Activated CD8-positive, alpha-beta memory T cell treated with anti-CD3 and anti-CD28 coated beads, Interleukin-2, amount 10 ng/mL, durations not matched to agents 7 days and 5 days (primary cell): Measurements from ENCODE around the gene MBOAT1. TPM values are rescaled to one million over a fixed set of nuclear protein-coding genes. Genes with fewer than 3 reads are reported as not detected.

Experiments used
- ATAC-seq: fragments of 150-1000 bp; cut with Tn5 transposase; one replicate; pipeline ENCODE4 v1.10.0; 2021; ENCODE audit warnings: moderate library complexity
- CTCF ChIA-PET: fragments of 350-600 bp; sonication (Branson Sonifier 250); formaldehyde crosslinking; loops from one replicate; lab custom pipeline; 2021; ENCODE audit warnings: antibody characterized with exemption; lab: Charles Lee
- DNase-seq: peaks from one replicate; pipeline ENCODE4 v3.0.0-alpha.2; 2020
- H3K27ac Mint-ChIP-seq: one replicate; pipeline ENCODE4 v1.8.0; 2021; ENCODE audit warnings: mild to moderate bottlenecking, mixed read lengths
- H3K27me3 Mint-ChIP-seq: one replicate; pipeline ENCODE4 v1.8.0; 2021; ENCODE audit warnings: mixed read lengths
- H3K36me3 Mint-ChIP-seq: one replicate; pipeline ENCODE4 v1.8.0; 2021; ENCODE audit warnings: mild to moderate bottlenecking, mixed read lengths
- H3K4me1 Mint-ChIP-seq: one replicate; pipeline ENCODE4 v1.8.0; 2021; ENCODE audit warnings: mixed read lengths
- H3K4me3 Mint-ChIP-seq: one replicate; pipeline ENCODE4 v1.8.0; 2021; ENCODE audit warnings: mild to moderate bottlenecking, moderate library complexity, mixed read lengths
- H3K9me3 Mint-ChIP-seq: one replicate; pipeline ENCODE4 v1.8.0; 2022; ENCODE audit warnings: low read depth, mixed read lengths
- total RNA-seq, 2 experiments: library from RNA; stranded (reverse); gene quantifications; one replicate each; pipeline ENCODE4 v1.2.3, GENCODE V29; 2021

Gene MBOAT1
- total RNA-seq, 2 experiments from 2014 or later: 17.7 to 22.6 TPM

DNA sequence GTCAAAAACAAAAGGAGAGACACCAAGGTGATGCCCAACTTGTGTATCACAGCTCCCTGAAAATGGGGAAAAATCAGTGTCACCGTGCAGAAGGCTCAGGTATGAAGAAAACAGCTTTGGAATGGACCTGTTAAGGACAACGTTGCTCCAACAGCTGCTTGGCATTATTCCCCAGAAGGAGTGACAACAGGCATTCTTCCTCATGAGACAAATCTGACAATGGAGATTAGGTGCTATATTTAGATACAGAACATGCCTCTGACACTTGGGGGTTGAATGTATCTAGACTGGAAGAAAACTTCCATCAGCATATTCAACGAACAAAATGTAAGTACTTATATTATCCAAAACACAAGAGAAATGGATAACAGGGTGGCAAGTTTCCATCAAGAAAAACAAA is 87.7 kb downstream of the MBOAT1 start:
- no peak for DNase-seq
- Mint-ChIP-seq H3K9me3 (no peaks in the 10 kb centered on the region), H3K4me3 (no peak overlapping the region), H3K36me3 (peaks cover 1% of the 10 kb centered on the region), H3K4me1 (peaks cover 5% of the 10 kb centered on the region), H3K27me3 (no peaks in the 10 kb centered on the region), H3K27ac (no peak overlapping the region)
- no peak for ATAC-seq
- CTCF ChIA-PET: interaction anchor here (0.8 to 1.4 kb wide), 3 partner anchors 18 to 166 kb away, joined by 3 to 5 read pairs (median 3); no protein-coding TSS in a partner anchor

- H3K36me3 Mint-ChIP-seq: peaks cover 1% of the 10 kb centered on the region
- no peaks in the 10 kb centered on the region for H3K27me3 Mint-ChIP-seq
- ATAC-seq: no peak
Observed at GRCh38 chr6:20119485-20119884, 92.8 kb downstream of the MBOAT1 start.

DNA sequence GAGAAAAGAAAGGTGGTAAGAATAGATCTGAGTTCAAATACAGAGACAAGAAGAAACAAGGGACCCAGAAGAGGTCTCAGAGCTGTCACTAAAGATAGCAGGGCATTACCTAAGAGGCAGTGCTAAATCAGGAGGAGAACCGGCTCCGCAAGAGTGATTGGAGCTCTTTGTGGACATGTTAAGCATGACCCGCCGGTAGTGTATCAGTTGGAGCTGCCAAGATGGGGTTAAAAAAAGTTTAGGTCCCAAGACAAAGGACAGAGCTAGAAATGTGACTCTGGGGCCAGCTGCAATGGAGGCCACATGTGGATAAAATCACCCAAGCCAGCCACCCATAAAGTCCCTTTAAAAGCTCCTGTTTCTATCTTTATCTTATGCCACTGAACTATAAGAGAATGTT is 93.4 kb downstream of the MBOAT1 start:
- CTCF ChIA-PET: interaction anchor here (1.6 to 2.0 kb wide), 2 partner anchors 8 to 10 kb away, joined by 6 to 7 read pairs; no protein-coding TSS in a partner anchor

More at GRCh38 chr6:20119485-20119884, 92.8 kb downstream of the MBOAT1 start:
- Mint-ChIP-seq H3K9me3 (no peaks in the 10 kb centered on the region), H3K4me1 (no peaks in the 10 kb centered on the region), H3K4me3 (no peak overlapping the region), H3K27ac (no peak overlapping the region)
- CTCF ChIA-PET: interaction anchor here (2.0 kb wide), 1 partner anchor 10 kb away, joined by 6 read pairs; no protein-coding TSS in a partner anchor
- DNase-seq: no peak

GRCh38 chr6:20117474-20117873 is 94.8 kb downstream of the MBOAT1 start:
- DNase-seq (no peak), ATAC-seq (no peak)
- no peak overlapping the region for H3K4me3 Mint-ChIP-seq
- peaks cover 3% of the 10 kb centered on the region for H3K4me1 Mint-ChIP-seq
- no peak overlapping the region for H3K27ac Mint-ChIP-seq
- no peaks in the 10 kb centered on the region for H3K27me3 Mint-ChIP-seq
- H3K9me3 Mint-ChIP-seq: no peaks in the 10 kb centered on the region
- CTCF ChIA-PET: interaction anchor here (1.5 to 2.0 kb wide), 3 partner anchors 8 to 9 kb away, joined by 5 to 7 read pairs (median 6); no protein-coding TSS in a partner anchor
- H3K36me3 Mint-ChIP-seq: peaks cover under 1% of the 10 kb centered on the region

More for the DNA sequence above, 93.4 kb downstream of the MBOAT1 start:
- peaks cover 1% of the 10 kb centered on the region for H3K36me3 Mint-ChIP-seq
- H3K9me3 Mint-ChIP-seq: no peaks in the 10 kb centered on the region
- no peak overlapping the region for H3K27ac Mint-ChIP-seq
- no peak overlapping the region for H3K4me3 Mint-ChIP-seq
- H3K4me1 Mint-ChIP-seq: no peaks in the 10 kb centered on the region
- DNase-seq (no peak), ATAC-seq (no peak)
- no peaks in the 10 kb centered on the region for H3K27me3 Mint-ChIP-seq

DNA sequence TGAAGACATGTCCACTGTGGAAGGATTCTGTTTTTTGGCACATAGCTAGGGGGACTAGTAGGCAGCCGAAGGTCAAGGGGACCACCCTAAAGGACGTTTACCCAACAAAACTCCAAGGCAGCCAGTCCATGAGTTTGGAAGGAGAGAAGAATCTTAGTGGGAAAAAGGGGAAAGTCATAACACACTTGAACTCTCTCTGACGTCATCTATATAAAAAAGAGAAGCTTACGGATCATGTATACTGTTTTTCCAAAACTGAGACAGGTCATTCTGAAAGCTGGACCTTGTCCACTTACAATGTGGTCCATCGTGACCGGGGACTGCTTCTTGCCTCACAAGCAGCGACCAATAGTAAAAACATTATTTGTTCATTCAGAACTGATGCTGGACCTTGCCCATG is 95.5 kb downstream of the MBOAT1 start:
- peaks cover 10% of the 10 kb centered on the region for H3K4me1 Mint-ChIP-seq
- CTCF ChIA-PET: interaction anchor here (1.5 kb wide), 1 partner anchor 10 kb away, joined by 5 read pairs; no protein-coding TSS in a partner anchor
- no peak overlapping the region for H3K4me3 Mint-ChIP-seq
- H3K27ac Mint-ChIP-seq: no peak overlapping the region
- ATAC-seq (no peak), DNase-seq (no peak)
- peaks cover 1% of the 10 kb centered on the region for H3K36me3 Mint-ChIP-seq
- no peaks in the 10 kb centered on the region for H3K27me3 Mint-ChIP-seq
- H3K9me3 Mint-ChIP-seq: no peaks in the 10 kb centered on the region

DNA sequence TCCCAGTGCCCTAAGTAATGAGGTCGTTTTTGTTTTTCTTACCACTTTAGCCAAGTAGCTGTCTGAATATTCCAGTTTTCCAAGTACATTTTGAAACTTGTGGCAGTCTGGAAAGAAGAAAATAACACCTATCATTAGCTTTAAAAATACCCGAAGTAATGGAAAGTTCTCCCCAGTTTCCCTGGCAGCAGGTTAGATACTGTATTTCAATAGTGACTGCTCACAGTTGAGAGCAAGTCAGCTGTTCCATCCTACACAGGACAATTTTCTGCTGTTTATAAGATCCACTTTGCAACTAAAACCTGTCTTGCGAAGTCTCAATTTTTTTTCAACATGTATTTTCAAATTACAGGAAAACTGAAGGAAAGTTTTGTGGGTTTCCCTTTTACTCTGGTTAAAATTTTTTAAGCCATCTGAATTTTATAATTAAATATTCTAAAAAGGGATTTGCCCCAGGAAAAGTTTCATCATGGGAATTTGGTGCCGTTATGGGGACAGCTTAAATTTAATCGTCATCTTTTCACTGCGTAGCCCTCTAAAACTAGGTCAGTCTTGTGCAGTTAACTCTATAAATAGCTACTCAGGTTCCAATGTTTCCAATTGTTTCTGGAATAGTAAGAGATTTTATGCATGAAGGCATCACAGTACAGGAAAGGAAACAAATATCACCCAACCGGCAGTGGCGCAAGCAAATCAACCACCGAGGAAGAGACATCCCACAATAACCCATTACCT is 96.9 kb downstream of the MBOAT1 start:
- DNase-seq: no peak
- CTCF ChIA-PET: interaction anchor here (1.0 to 2.0 kb wide), 2 partner anchors 8 to 11 kb away, joined by 3 to 9 read pairs; no protein-coding TSS in a partner anchor
- ATAC-seq: no peak
- no peaks in the 10 kb centered on the region for H3K9me3 Mint-ChIP-seq
- H3K36me3 Mint-ChIP-seq: peaks cover 2% of the 10 kb centered on the region
- no peak overlapping the region for H3K4me3 Mint-ChIP-seq
- no peak overlapping the region for H3K27ac Mint-ChIP-seq
- H3K27me3 Mint-ChIP-seq: no peaks in the 10 kb centered on the region
- peaks cover 10% of the 10 kb centered on the region for H3K4me1 Mint-ChIP-seq

GRCh38 chr6:20113649-20114224 is 98.5 kb downstream of the MBOAT1 start:
- no peak for DNase-seq
- Mint-ChIP-seq H3K9me3 (no peaks in the 10 kb centered on the region), H3K27ac (no peak overlapping the region), H3K36me3 (peaks cover 8% of the 10 kb centered on the region), H3K4me3 (no peak overlapping the region), H3K27me3 (no peaks in the 10 kb centered on the region), H3K4me1 (peaks cover 10% of the 10 kb centered on the region)
- ATAC-seq: no peak
- CTCF ChIA-PET: interaction anchor here (2.0 kb wide), 1 partner anchor 13 kb away, joined by 9 read pairs; no protein-coding TSS in a partner anchor

GRCh38 chr6:20112841-20113240 is 99.4 kb downstream of the MBOAT1 start:
- CTCF ChIA-PET: no interaction called here

DNA sequence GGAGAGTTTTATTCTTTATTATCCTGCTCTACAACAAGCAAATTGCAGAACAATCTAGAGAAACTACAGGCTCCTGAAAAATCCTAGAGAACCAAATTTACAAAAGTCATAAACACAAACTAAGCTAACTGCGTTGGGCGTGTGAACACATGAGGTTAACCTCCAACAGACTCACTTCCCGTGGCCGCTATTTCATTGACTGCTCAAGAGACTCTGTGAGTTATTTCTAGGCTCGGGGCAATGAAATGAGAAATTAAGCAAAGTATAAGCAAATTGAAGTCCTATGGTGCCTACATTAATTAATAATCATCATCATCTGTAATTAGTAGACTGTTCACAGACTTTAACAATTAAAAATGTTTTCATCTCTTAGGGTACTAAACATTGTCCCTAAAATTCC is 100.0 kb downstream of the MBOAT1 start:
- CTCF ChIA-PET: no interaction called here
- H3K9me3 Mint-ChIP-seq: no peaks in the 10 kb centered on the region
- no peak for ATAC-seq
- no peak for DNase-seq
- H3K4me3 Mint-ChIP-seq: no peak overlapping the region
- H3K4me1 Mint-ChIP-seq: peaks cover 10% of the 10 kb centered on the region
- no peaks in the 10 kb centered on the region for H3K27me3 Mint-ChIP-seq
- H3K36me3 Mint-ChIP-seq: peaks cover 8% of the 10 kb centered on the region
- H3K27ac Mint-ChIP-seq: no peak overlapping the region

More at GRCh38 chr6:20112841-20113240, 99.4 kb downstream of the MBOAT1 start:
- Mint-ChIP-seq H3K9me3 (no peaks in the 10 kb centered on the region), H3K36me3 (peaks cover 8% of the 10 kb centered on the region), H3K27ac (no peak overlapping the region), H3K27me3 (no peaks in the 10 kb centered on the region), H3K4me3 (no peak overlapping the region), H3K4me1 (peaks cover 10% of the 10 kb centered on the region)
- DNase-seq (no peak), ATAC-seq (no peak)

DNA sequence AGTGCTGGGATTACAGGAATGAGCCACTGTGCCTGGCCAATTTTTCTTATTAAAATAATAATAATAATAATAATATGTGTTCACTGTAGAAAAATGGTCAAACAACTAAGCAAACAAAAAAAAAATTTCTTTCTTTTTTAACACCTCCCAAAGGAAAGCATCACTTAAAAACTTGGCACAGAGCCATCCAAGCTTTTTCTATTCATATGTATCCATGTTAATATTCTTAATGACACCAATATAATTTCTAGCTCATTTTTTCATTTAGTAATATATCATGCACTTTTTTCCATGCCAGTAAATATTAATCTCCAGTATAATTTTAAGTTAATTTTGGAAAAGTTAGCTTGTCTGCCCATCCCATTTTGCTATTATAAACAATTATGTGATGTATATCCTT is 101.8 kb downstream of the MBOAT1 start:
- Mint-ChIP-seq H3K4me3 (no peak overlapping the region), H3K4me1 (peaks cover 10% of the 10 kb centered on the region), H3K27ac (no peak overlapping the region), H3K27me3 (no peaks in the 10 kb centered on the region), H3K9me3 (no peaks in the 10 kb centered on the region), H3K36me3 (peaks cover 10% of the 10 kb centered on the region)
- DNase-seq (no peak), ATAC-seq (no peak)
- CTCF ChIA-PET: interaction anchor here (1.0 to 2.6 kb wide), 2 partner anchors 8 to 16 kb away, joined by 4 to 6 read pairs; no protein-coding TSS in a partner anchor

DNA sequence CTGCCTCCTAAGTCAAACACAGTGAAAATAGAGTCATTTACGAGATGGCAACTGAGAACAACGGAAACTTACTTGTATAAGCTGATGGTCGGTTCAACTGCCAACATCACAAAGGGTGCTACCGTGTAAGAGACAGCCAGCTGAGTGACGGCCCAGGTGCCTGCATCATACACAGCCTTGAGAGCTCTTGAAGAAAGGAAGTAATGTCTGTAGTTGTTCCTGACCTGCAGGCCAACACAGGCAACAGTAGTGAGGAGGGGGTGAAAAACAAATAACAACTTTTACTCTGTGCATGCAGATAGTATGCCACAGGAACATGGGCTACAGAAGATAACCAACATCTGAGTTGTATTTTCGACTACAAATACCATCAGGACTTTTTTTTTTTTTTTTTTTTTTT is 102.7 kb downstream of the MBOAT1 start:
- Mint-ChIP-seq H3K4me3 (no peak overlapping the region), H3K4me1 (peaks cover 10% of the 10 kb centered on the region), H3K27me3 (no peaks in the 10 kb centered on the region), H3K36me3 (peaks cover 10% of the 10 kb centered on the region), H3K9me3 (no peaks in the 10 kb centered on the region), H3K27ac (no peak overlapping the region)
- CTCF ChIA-PET: interaction anchor here (0.6 to 2.6 kb wide), 3 partner anchors 9 to 418 kb away, joined by 3 to 6 read pairs (median 4); no protein-coding TSS in a partner anchor
- DNase-seq: no peak
- no peak for ATAC-seq

GRCh38 chr6:20105838-20106237 is 106.4 kb downstream of the MBOAT1 start:
- no peak overlapping the region for H3K4me3 Mint-ChIP-seq
- no peaks in the 10 kb centered on the region for H3K27me3 Mint-ChIP-seq
- H3K27ac Mint-ChIP-seq: no peak overlapping the region
- CTCF ChIA-PET: interaction anchor here (1.3 to 1.9 kb wide), 2 partner anchors 19 to 21 kb away, joined by 5 to 11 read pairs; no protein-coding TSS in a partner anchor
- no peaks in the 10 kb centered on the region for H3K9me3 Mint-ChIP-seq
- ATAC-seq: no peak
- no peaks in the 10 kb centered on the region for H3K4me1 Mint-ChIP-seq
- DNase-seq: no peak
- H3K36me3 Mint-ChIP-seq: peaks cover 13% of the 10 kb centered on the region

- no peak for ATAC-seq
- Mint-ChIP-seq H3K4me1 (no peaks in the 10 kb centered on the region), H3K27me3 (no peaks in the 10 kb centered on the region)
Observed at GRCh38 chr6:20104696-20105095, 107.6 kb downstream of the MBOAT1 start.

More at GRCh38 chr6:20104696-20105095, 107.6 kb downstream of the MBOAT1 start:
- no peak for DNase-seq
- no peak overlapping the region for H3K27ac Mint-ChIP-seq
- H3K4me3 Mint-ChIP-seq: no peak overlapping the region
- H3K36me3 Mint-ChIP-seq: peaks cover 13% of the 10 kb centered on the region
- CTCF ChIA-PET: interaction anchor here (1.8 kb wide), 1 partner anchor 22 kb away, joined by 7 read pairs; no protein-coding TSS in a partner anchor
- no peaks in the 10 kb centered on the region for H3K9me3 Mint-ChIP-seq
